Endothelial cell of hepatic sinusoid (primary cell): ENCODE results near the gene E4F1.

Experiments
- in situ Hi-C: cut with HindIII; loops from 2 replicates; pipeline ENCODE4 v1.10.0; 2017; ENCODE audit warnings: low sequenced_read_pairs

Gene E4F1

GRCh38 chr16:2205104-2205966, 18.1 kb upstream of the E4F1 start, which contains the start of gene MLST8:
Gene MLST8 (plus strand): TSS chr16:2205454. CDS start chr16:2206086, 632 bp downstream.
- in situ Hi-C loops = no loop called here

DNA sequence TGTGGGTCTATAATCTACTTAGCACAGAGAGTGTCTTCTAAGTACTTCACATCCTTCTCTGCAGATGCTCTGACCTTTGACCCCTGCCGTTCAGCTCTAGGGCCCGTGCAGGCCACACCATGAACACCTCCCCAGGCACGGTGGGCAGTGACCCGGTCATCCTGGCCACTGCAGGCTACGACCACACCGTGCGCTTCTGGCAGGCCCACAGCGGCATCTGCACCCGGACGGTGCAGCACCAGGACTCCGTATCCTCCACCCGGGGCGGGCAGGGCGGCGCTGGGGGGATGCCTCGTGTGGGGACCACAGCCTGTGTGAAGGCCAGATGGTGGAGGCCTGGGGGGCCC, 17.5 kb upstream of the E4F1 start:
- in situ Hi-C loops = no loop called here

DNA sequence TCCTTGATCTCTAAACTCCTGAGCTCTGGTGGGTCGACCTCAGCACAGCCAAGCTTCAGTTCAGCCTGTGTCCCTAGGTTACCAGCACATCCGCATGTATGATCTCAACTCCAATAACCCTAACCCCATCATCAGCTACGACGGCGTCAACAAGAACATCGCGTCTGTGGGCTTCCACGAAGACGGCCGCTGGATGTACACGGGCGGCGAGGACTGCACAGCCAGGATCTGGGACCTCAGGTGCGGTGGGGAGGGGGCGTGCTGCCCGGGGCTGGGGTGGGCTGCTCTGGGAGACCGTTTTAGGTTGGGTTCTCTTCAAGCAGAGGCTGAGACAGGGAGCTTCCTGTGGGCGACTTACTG, 17.0 kb upstream of the E4F1 start:
- in situ Hi-C loops = no loop called here

- in situ Hi-C loops = no loop called here
Measured at GRCh38 chr16:2206780-2207433, 16.5 kb upstream of the E4F1 start.

DNA sequence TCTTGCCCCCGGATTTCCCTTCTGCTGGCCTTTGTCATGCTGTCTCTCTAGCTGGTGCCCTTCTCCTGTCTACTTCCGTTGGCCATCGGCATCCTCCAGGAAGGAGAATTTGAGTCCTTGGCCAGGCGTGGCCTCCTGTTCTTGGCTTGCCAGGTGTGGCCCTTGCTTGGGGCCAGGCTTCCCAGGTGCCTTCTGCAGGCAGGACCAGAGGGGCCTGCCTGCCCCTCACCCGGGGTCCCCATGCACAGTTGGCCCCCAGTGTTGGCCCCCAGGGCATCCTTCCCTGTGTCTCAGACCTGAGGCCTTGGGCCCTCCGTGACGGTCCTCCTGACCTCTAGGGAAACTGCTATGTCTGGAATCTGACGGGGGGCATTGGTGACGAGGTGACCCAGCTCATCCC, 15.5 kb upstream of the E4F1 start:
- in situ Hi-C loops = no loop called here

- in situ Hi-C loops = no loop called here
Measured at GRCh38 chr16:2208308-2208707, 15.1 kb upstream of the E4F1 start.

DNA sequence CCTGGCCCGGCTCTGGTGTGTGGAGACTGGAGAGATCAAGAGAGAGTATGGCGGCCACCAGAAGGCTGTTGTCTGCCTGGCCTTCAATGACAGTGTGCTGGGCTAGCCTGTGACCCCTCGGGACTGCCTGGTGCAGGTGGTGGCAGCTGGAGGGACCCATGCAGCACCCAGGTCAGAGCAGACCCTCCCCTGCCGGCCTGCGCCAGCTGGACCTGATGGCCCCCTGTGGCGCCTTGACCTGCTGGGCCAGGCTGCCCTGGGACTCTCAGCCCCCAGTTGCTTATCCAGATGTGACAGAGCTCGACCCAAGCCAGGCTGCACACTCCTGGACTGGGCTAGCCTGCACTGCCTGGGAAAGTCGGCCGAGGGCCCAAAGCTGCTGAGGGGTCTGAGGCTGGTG, 14.6 kb upstream of the E4F1 start:
- in situ Hi-C loops = no loop called here

- in situ Hi-C loops = no loop called here
Measured at GRCh38 chr16:2209258-2210008, 14.0 kb upstream of the E4F1 start.

DNA sequence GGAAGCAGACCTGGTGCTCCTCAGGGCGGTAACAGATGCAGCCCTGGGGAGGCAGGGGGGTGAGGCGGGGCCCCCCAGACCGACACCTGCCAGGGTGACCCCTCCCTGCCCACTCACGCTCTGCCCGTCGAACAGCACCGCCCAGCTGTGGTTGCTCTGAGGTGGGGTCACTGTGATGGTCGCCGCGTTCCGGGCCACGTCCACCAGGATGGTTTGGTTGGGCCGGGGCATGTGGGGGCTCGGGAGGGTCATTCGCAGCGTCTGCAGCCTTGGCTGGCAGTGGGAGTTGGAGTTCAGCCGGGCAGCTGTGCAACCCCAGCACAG, 13.4 kb upstream of the E4F1 start:
- in situ Hi-C loops = no loop called here

DNA sequence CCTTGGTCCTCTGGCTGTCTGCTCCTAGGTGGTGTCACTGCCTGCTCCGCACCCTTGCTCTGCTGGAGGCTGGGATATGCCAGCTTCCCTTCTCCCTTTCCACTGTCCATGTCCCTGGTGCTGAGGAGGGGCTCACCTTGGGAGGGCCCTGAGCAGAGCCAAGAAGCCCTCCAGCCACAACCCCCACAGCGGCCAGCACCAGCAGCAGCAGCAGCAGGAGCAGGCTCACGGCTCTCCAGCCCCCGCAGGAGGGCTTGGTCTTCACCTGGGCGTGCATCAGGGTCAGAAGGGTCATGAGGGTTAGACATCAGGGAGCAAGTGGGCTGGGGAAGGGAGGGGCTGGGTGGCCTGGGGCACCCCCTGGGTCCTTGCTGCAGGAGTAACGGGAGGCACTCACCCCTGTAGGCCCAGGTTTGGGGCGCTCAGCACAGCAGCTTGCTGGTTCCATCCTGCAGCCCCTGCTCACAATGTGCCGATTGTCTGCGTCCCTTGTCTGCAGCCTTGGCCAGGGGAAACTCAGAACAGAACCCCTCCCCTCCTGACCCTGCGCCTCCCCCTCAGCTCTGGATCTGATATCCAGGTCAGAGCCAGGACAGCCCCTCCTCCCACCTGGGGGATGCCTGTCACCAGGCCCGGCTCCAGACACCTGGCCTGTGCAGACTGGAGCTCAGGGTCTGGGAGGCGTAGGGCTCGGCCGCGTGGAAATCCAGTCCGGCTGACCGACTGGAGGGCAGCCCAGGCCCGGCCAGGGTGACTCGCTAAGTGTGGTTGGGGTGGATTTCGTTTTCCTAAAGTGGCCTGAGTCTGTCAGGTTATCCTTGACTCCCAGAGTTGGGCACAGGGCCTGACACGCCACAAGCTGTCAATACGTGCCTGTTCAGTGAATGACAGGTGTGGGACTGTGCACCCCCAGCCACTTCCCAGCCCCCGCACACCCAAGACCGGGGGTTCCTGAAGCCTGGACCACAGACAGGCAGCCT, 12.7 kb upstream of the E4F1 start, which contains the start of gene BRICD5:
Gene BRICD5, minus strand, starts transcription at position 478 of the 980 bp plus-strand sequence. Its CDS starts 30 bp downstream, at position 448.
- in situ Hi-C loops = no loop called here

DNA sequence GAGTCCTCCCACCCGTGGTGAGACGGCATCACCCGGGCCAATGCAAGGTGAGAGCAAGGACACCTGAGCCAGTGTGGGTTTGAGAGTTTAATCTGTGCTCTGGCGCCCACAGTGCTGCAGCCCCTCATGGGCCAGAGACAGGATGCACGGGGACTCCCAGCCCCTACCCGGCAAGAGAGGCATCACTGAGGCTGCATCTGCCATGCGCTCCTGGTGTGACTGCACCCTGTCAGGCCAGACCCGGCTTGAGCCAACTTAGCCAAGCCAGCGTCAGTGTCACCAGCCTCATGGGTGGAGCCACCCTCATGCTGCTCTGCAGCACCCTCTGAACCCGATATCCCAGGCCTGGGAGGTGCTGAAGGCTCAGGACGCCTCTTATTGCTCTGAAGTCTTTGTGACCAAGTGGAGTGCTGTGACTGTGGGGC, 11.5 kb upstream of the E4F1 start:
- in situ Hi-C loops = no loop called here

DNA sequence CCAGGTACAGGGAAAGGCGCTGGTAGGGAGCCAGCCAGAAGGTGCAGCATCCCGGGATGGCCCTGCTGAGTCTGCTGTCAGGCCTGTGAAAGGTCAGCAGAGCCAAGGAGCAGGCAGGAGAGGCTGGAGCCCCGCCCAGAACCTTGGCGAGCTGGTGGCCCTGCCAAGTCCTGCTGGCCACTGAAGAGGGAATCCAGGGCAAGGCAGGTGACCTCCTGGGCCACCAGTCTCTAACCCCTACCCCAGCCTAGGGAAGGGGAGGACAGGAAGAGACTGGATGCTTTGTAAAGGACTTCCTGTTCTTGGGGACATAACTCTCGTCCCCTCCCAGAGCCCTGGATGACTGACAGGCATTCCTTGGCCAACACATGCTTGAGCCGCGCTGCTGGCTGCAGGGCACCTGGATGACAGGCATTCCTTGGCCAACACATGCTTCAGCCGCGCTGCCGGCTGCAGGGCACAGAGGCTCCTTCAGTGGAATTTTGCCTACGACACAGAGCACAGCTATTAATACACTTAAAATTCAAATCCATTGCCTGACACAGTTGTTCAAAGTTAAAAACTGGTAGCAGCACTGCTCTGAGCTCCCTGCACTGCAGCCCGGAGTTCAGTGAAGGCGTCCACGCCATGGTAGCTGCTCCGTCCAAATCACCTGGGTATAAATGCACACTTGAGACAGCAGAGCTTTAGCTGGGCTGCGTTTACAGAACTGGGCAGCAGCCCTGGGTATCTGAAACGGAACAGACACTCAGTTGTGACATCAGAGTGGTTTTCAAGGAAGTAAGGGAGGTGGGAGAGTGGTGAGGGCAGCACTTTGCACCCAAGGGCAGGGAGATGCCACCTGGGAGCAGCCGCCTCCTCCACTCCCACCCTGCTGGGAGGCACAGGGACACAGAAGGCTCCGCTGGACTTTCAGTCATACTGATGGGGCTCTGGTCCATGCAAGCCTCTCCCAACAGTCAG, 10.7 kb upstream of the E4F1 start:
- in situ Hi-C loops = no loop called here

- in situ Hi-C loops = no loop called here
Measured at GRCh38 chr16:2213817-2214718, 9.3 kb upstream of the E4F1 start.

DNA sequence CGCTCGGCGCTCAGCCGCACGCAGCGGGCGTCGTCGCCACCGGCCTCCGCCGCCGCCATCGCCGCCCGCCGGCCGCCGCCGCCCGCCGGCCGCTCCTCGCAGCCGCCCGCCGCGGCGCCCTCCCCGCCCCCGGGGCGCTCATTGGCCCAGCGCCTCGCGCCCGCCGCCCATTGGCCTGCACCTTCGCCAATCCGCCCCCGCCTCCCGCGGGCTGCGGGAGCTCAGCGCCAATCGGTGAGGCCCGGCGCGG, 8.7 kb upstream of the E4F1 start, which contains the start of gene PGP:
Gene PGP, minus strand, starts transcription at position 122 of the 250 bp plus-strand sequence. Its CDS starts 63 bp downstream, at position 59.
- in situ Hi-C loops = no loop called here

DNA sequence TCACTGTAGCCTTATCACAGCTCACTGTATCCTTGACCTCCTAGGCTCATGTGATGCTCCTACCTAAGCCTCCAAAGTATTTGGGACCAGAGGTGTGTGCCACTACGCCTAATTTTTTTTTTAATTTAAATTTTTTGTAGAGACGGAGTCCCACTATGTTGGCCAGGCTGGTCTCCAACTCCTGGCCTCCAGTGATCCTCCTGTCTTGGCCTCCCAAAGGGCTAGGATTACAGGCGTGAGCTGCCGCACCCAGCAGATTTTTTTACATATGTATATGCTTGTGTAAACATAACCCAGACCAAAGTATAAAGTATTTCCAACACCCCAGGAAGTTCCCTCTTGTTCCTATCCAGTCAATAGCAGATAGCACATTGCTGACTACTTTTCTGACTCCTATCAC, 7.1 kb upstream of the E4F1 start:
- in situ Hi-C loops = no loop called here

DNA sequence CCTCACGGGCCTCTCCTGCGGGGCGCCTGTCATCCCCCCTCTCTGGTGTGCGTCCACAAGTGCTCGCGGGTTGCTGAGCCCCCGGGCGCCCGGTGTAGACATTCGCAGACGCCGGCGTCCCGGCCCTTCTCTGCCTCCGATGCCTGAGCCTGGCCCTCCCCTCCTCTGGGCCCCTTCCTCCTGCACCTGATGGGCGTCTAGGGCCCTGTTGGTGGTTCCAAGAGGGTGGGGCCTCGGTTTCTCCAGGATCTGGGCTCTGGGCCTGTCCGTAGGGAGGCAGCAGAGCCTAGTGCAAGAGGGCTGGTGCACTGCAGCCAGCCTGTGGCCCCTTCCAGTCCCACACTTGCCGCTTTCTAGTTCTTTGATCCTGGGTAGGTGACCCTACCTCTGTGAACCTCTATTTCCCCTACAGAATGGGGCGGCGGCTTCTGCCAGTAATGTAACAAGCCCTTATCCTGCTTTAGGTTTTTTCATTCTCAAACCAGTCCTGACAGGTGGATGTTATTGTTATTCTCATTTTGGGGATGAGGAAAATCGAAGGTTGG, 623 bp downstream of the E4F1 start:
- in situ Hi-C loops = no loop called here

- in situ Hi-C loops = no loop called here
Measured at GRCh38 chr16:2226245-2226793, 2.9 kb downstream of the E4F1 start.

- in situ Hi-C loops = no loop called here
Measured at GRCh38 chr16:2226918-2227317, 3.5 kb downstream of the E4F1 start.
